HTR-8/SVneo (cell line): ENCODE data around the gene LDB2.

Experiments used
- DNase-seq: peaks from one replicate; pipeline ENCODE4 v3.0.0; 2011; ENCODE audit warnings: low spot score, mixed read lengths; ENCODE audit not compliant: insufficient read length
- FAIRE-seq: peaks from 2 replicates; lab custom pipeline; 2011; peaks lifted over from hg19 to GRCh38; lab: Jason Lieb, UNC

LDB2 gene

DNA sequence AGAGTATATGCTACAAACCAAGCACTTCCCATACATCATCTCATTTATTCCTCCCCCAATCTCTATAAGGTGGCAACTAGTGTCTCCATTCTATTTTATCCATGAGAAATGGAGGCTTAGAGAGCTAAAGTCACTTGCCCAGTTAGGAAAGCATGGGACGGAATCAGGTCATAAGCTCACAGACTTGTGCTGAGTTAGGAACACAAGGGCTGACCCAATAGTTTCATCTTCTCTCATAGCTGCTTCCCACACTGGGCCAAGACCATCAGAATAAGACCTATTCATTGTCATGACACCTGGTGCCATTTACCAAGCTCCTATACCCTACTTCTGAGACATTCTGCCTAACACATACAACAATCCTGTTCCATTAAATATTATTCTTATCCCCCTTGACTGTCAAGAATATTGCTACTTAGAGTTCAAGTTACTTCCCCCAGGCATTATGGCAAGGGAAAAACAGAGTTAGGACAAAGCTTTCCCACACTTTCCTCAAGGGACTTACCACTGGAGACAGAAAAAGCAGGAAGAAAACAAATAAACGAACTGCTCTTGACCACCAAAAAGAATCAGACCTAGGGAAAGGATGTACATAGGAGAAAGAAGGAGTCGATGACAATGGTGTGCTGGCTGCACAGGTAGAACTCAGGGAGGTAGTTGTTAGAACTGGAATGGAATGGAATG is 167.8 kb downstream of the LDB2 start:
- no peak for DNase-seq
- no peak for FAIRE-seq

DNA sequence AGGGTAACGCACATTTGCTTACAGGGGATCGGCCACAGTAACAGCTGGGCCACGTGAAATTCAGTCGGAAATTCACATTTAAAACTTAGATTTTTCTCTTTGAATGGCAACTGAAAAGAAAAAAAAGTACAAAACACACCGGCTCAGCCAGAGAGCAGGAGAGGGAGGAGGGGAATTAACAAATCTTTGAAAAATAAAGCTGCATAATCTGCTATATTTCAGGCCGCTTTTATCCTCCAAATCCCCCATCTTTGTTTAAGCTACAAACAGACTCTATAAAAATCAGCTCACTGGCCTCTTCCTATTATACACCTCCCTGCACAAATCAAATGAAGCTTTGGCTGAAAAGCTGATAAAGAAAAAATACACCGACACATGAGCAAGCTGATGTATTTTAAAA is 169.1 kb downstream of the LDB2 start:
- DNase-seq (no peak), FAIRE-seq (no peak)

DNA sequence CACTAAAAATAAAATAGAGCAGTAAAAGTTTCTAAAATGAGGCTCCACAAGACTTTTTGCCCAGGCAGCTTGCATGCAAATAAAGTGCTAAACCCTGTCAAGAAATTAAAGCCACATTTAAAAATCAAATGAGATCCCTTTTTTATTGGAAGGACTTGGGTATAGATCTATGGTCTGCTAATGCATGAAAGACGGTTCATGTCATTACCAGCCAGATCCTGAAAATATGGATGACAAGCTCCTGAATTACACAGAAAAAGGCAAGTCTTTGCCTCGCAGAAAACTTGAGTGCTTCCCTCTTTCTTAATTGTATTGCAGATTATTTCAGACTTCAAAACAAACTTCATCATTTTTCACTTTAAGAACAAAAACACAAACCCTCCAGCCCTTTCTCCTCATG is 169.6 kb downstream of the LDB2 start:
- no peak for FAIRE-seq
- no peak for DNase-seq

DNA sequence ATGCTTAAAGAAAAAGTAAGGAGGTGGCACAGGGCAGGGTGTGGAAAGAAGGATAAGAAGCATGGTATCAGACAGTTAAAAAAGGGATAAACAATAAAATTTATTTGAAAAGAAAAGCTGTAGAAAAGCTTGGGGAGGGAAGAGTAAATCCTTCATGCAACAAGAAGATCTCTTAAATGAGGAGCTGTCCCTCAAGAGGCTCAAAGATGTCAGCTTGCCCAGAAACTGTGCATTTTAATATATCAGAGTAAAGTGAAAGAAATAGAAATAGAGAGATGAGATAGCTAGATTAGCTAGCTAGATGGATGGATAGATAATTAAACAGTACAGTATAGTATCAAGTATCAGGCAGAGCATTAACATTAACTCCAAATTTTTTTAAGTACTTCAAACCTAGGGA is 170.3 kb downstream of the LDB2 start:
- FAIRE-seq = no peak
- no peak for DNase-seq

DNA sequence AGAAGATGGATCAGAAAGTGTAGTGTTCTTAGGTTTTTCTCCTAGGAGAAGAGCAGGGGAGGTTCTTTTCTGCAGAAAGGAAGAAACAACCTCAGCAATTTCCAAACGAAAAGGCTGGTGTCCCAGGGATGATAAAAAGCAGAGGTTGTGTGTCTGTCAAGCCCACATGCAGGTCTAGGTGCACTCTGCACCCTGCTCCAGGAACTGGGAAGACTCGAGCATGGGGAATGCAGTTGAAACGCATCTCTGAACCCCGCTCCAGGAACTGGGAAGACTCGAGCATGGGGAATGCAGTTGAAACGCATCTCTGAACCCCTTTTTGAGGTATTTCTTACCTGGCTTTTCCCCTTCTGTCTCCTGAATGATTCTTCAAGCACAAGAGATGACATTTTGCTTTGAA is 171.2 kb downstream of the LDB2 start:
- FAIRE-seq = no peak
- no peak for DNase-seq

DNA sequence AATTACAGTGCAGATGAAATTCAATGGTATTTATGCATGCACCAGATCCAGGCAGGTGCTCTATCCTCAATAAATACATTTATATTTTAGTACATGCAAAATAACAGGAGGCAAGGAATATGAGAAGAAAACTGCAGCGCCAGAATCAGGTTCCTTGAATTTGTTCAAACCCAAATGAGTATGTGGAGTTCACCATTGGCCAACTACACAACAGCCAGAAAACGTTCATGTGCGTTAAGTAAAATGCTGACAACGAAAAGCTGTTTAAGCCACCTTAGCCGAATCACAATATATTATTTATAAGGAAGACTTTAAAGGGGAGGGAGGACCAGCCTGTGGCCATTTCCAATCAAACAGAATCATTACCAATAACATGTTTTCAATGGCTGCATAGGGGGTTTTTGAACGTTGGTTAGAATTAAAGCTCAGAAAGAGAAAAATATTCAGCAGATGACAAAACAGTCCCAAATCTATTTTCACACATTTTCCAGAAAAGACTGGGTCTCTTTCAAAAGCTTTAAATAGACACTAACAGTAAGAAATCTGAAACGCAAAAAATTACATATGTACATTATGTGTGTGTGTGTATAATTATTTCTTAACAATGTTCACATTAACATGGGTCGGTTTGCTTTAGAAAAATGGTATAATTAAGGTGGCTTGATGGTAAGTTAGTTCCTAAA is 171.9 kb downstream of the LDB2 start:
- FAIRE-seq = no peak

DNA sequence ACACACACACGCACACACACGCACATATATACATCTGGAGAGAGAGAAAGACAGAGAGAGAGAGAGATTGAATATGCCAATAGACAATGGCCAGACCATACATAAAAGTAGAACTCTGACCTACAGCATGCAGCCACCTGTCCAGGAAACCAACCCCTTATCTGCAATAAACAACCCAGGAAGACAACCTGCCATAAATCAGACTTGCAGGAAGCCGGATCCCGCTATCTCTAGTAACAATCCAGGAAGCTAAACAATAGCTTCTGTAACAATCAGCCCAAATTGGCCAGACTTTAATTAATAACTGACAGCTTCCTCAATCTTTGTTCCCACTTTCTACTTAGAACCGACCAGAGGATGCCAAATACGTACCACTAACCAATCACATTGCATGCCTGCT is 173.2 kb downstream of the LDB2 start:
- no peak for DNase-seq
- FAIRE-seq = no peak

More for the DNA sequence above, 171.9 kb downstream of the LDB2 start:
- no peak for DNase-seq

DNA sequence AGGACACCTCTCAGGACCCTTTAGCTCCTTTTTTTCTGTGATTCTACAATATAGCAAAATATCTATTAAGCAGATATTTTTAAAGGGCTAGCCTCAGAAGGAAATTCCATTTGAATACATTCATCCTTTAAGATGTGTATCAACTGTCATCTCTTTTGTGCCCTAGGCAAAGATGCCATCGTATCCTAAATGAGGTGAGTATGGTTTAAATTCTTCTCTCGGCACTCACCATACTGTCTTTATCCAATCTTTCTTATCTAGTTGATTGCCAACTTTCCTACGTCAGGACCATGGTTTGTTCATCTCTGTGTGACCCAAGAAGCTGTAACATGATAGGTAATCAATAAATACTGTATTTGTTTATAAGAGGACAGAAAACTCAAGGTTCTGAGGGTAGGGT is 176.0 kb downstream of the LDB2 start:
- FAIRE-seq = no peak

DNA sequence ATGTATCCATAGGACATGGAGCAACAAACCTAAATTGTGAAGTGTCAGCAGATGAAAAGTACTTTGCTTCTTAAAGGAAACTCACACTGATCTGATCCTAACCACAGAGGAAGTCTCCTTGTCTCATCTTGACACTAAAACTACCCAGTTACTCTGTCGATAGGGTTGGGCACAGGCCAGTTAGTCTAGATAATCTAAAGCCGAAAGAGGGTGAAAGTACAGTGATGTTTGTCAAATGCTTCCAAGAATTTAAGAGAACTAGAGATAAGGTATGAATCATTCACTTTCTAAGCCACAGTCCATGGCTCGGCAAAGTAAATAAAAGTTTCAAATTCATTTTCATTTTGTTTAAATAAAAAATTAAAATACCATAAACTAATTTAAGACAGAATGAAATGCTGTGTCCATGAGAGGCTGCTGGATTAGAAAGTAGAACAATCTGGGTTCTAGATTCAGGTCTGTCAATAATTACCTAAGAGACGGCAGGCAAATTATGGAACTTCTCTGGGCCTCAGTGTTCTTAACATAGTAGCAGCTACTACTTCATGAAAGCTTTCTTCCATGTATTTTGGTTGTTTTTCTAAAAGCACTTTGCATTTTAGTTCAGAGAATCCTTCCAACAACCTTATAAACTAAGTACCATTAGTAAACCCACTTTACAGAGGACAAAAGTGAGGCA is 176.7 kb downstream of the LDB2 start:
- DNase-seq (peak; percentile 6), FAIRE-seq (no peak)

More for the DNA sequence above, 176.0 kb downstream of the LDB2 start:
- DNase-seq = no peak

DNA sequence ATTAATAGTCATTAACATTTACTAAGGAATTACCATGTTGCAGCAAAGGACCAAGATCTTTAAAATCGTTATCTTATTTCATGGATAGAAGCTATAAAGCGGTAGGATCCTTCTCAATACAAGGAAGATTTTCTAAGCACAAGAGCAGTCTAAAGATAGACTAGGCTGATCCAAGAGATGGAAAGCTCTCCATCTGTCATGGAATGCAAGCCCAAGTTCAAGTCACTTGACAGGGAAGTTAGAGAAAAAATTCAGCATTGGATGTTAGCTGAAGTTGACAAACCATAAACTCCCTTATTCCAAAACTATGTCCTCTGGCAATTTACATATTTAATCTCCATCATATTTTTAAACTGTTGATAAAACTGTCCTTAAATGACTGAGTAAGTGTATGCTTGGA is 177.7 kb downstream of the LDB2 start:
- DNase-seq (no peak), FAIRE-seq (no peak)

DNA sequence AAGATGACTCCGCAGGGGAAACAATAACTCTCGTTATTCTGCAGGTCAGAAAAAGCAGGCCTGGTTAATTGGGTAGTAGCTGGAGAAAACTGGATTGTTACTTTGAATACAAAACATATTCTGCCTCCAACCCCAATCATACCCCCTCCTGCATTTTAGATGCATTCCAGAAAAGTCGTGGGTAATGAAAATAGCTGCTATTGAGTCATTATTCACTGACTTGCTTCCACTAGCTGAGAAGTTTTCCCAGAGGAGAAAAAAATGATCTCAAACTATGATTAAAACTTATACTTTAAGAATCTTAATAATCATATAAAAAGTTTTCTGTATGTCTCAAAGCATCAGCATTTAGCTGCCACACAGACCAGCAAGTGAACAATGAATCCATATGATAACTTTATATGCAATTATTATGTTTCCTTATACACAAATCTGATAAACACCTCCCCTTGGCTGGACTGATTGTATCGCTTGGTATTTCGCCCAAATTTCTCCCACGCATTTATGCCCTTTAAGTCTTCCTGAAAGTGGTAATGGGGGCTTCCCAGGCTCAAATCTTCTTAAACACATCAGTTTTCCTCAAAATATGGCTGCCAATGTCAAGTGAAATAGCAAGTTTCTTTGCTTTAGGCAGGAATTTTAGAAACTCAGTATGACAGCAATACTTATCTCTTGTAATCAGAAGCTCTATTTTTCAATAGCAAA is 181.0 kb downstream of the LDB2 start:
- DNase-seq = no peak
- FAIRE-seq = no peak

DNA sequence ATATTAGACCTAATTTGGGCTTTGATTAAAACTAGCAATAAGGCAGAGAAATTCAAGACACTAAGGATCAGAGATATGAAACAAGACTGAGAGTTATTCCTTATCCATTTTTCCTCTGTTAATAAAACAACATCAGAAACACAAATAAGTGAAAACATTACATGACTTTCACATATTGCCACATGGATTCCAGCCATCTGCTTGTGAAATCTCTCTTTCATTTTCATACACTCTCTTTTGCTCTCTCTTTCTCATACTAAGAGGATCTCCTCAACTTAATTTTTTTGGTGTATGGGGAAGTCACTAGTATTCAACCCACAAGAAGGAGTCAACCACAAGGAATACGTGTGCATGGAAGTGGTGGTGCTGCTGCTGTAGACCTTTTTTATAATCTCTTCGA is 183.0 kb downstream of the LDB2 start:
- FAIRE-seq (no peak), DNase-seq (no peak)

DNA sequence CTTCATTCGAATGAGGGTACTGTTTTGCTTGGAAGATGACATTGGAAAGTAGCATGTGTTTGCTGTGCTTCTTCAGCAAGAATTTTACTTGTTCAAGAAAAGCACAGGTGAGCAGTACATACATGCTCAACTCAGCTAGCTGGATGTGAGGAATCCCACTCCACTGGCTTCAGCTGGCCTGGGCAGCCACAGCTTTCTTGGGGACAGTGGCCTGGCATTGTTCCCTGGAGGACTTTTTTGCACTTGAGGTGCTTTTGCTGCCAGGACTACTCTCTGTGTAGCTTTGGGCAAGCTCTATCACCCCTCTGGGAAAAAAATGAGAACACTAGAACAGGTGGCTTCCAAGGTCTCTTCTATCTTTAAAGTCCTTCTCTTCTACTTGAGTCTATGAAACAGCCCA is 184.3 kb downstream of the LDB2 start:
- DNase-seq (no peak), FAIRE-seq (no peak)

DNA sequence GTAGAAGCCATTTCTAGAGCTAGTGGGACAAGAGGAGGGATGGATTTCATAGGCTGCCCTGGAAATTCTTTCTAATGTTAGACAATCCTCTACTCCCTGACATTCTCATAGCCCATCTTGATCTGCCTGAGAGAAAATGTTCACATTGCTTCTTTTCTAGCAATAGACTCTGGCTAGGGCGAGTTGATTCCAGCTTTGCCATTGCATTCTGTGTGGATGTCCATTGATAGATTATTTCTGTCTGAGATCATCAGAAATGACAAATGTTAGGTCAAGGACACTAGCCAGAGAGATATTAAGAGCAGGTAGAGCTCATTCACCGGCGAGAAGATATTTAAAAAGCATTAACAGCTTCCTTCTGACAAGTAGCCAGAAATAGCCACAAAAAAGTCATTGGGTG is 184.7 kb downstream of the LDB2 start:
- DNase-seq (no peak), FAIRE-seq (no peak)

DNA sequence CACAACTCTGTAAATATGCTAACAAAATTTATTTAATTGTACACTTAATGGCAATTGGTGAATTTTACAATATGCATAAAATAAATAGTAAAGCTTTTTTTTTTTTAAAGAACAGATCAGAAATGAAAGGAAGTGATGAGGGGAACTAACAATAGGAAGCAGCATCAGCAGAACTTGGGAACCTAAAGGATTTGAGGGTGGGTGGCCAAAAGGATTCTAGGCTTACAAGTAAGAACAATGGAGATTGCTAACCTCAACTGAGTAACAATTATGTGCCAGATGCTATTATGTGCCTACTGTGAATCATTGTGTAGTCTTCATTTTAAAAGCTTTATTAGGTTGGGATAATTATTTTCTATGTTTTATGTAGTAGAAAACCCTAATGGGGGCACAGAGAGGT is 185.2 kb downstream of the LDB2 start:
- FAIRE-seq (no peak), DNase-seq (no peak)

DNA sequence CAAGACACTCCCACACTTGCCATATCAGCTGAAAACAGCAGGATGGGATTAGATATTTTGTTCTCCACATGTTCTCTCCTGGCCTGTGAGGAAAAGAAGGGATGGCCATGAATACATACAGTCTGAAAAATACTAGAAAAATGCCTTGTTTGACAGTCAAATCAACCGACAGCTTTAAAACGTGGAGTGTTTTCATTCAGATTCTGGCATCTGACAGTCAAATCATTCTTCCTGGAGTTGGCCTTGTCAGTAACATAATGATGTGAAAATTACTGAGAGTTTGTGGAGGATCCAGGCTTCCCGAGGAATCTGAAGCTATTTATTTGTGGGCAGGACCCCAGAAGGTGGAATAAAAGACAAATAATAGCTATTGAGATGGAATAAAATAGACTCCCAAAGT is 188.2 kb downstream of the LDB2 start:
- FAIRE-seq = no peak

DNA sequence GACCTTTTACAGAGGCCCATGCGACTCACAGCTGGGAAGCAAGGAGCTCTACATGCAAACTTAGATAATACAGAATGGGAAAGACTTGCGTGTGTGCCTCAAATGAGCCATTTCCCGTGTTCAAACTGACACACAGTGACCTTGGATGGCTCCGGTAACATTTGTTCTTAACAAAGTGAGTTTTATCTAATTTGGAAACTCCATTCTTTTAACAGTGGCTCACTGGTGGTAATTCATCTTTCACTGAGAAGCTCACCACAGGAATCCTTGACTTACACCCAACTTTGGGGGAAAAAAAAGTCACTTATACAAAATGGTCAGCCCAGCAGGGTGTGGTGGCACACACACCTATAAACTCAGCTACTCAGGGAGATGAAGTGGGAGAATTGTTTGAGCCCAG is 190.6 kb downstream of the LDB2 start:
- FAIRE-seq (no peak), DNase-seq (no peak)

More for the DNA sequence above, 188.2 kb downstream of the LDB2 start:
- DNase-seq = no peak

DNA sequence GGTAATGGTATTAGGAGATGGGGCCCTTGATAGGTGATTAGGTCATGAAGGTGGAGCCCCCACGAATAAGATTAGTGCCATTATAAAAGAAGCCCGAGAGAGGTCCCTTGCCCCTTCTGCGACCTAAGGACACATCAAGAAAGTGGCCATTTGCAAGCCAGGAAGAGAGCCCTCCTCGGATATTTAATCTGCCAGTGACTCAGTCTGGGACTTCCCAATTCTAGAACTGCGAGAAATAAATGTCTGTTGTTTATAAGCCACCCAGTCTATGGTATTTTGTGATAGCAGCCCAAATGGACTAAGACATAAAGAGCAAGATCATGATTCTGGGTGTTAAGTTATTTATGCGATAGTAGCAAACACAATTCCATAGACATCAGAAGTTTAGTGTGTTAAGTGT is 192.2 kb downstream of the LDB2 start:
- DNase-seq (no peak), FAIRE-seq (no peak)

DNA sequence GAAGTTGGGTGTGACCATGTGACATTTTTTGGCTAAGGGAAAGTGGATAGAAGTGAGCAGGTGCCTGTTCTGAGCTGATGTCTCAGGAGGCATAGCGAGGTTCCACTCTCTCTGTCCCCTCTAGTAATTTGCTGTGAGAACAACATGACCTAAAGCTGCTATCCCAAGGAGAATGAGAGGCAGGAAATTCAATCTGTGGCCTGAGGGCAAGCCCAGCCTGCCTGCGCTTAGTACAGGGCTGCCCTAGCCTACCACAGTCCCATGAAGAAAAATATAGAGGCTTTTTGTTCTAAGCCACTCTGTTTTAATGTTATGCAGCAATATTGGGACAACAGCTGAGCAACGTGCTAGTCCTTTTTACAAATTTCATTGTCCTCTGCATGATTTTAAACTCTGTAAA is 193.1 kb downstream of the LDB2 start:
- FAIRE-seq (no peak), DNase-seq (no peak)

DNA sequence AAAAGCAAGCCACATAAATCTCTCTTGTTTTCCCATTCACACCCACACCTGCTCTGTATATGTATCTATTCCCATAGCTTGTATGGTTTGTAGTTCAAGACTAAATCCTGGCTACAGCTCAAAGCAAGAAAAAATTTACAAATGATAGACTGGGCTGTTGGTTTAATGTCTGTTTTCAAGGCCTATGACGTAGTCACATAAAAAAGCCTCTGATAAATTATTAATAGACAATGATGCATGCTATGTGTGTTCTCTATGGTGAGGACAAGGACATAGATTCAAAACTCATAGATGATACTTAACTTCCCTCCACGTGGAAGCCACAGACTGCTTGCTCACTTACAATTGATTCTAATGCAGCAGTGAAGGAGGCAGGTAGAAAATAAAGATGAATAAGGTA is 194.0 kb downstream of the LDB2 start:
- DNase-seq (no peak), FAIRE-seq (no peak)

DNA sequence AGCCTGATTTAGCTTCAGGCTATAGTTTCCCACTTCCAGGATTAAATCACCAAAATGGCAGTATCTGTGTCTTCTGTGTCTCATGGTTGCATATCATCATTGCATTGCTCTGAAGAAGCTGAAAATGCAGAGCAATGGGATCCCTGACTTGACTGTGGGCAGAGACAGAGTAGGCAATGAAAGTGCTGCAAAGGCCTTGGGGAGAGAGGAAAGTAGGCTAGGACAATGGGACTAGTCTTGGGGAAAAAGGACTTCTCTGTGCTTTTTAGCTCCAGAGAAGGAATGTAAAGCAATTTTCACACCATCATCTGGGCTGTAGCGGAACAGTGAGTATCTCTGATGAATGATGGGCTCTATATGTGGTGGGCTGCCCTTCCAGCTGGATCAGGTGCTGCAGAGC is 202.5 kb downstream of the LDB2 start:
- no peak for DNase-seq
- FAIRE-seq = no peak
